ENCODE data around the gene GP1BB.

DNA sequence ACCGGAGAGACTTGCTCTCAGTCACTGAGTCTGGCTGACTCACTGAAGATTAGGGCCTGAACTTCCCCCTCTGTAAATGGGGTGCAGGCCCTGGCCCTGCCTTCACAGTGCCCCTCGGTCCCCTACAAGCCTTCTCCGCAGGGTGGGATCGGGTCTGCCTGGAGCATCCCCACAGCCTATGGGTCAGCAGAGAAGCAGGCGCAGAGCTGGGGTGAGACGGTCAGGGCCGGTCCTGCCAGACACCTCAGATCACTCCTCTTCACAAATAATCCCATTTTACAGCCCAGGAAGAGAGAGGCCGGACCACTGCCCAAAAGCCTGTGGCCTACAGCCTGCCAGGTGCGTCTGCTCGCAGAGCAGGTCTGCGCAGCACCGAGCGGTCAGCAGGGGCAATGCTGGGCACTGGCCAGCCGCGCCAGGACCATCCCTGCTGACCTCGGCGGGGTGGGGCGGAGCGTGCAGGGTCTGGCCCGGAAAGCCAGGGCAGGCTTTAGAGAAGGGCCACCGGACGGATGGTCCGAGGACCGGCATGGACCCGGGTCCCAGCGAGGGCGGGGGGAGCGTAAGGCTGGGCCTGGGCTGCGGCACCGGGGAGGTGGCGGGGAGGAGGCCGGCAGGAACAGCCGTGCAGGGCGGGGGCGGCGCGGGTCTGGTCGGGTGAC is 9.6 kb upstream of the GP1BB start:
- TF ChIP-seq, protein P1, sequence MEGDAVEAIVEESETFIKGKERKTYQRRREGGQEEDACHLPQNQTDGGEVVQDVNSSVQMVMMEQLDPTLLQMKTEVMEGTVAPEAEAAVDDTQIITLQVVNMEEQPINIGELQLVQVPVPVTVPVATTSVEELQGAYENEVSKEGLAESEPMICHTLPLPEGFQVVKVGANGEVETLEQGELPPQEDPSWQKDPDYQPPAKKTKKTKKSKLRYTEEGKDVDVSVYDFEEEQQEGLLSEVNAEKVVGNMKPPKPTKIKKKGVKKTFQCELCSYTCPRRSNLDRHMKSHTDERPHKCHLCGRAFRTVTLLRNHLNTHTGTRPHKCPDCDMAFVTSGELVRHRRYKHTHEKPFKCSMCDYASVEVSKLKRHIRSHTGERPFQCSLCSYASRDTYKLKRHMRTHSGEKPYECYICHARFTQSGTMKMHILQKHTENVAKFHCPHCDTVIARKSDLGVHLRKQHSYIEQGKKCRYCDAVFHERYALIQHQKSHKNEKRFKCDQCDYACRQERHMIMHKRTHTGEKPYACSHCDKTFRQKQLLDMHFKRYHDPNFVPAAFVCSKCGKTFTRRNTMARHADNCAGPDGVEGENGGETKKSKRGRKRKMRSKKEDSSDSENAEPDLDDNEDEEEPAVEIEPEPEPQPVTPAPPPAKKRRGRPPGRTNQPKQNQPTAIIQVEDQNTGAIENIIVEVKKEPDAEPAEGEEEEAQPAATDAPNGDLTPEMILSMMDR (IDR thresholded peaks at IDR 0.05; ENCODE audit: insufficient read depth, low read depth, low read length): no peak
- TF ChIP-seq EZH2 (IDR thresholded peaks at IDR 0.05; ENCODE audit: insufficient read depth, low read length): no peak

Measured in astrocyte (in vitro differentiated cells and primary cell).